HFFc6 (cell line): ENCODE measurements around the gene MAK. TPM values are rescaled to one million over a fixed set of nuclear protein-coding genes. Genes with fewer than 3 reads are reported as not detected.
"Not testable (repeated sequence)": the region's sequence is repeated elsewhere in the genome, so short reads cannot be mapped to it uniquely, and the experiment has no call there.

Source experiments
- DNase-seq: peaks from one replicate; pipeline ENCODE4 v3.0.0-alpha.2; 2018
- H3K27ac Mint-ChIP-seq: 2 replicates; pipeline ENCODE4 v1.8.0; 2020; ENCODE audit warnings: mild to moderate bottlenecking, mixed read lengths
- H3K27me3 Mint-ChIP-seq: 2 replicates; pipeline ENCODE4 v1.8.0; 2021; ENCODE audit warnings: mild to moderate bottlenecking, moderate library complexity, mixed read lengths; ENCODE audit not compliant: insufficient read depth
- H3K36me3 Mint-ChIP-seq: 2 replicates; pipeline ENCODE4 v1.8.0; 2021; ENCODE audit warnings: low read depth, mixed read lengths
- H3K4me1 Mint-ChIP-seq: 2 replicates; pipeline ENCODE4 v1.8.0; 2020; ENCODE audit warnings: low read depth, mixed read lengths
- H3K4me3 Mint-ChIP-seq: 2 replicates; pipeline ENCODE4 v1.8.0; 2020; ENCODE audit warnings: mild to moderate bottlenecking, moderate library complexity, mixed read lengths
- H3K9me3 Mint-ChIP-seq: 2 replicates; pipeline ENCODE4 v1.8.0; 2020; ENCODE audit warnings: mild to moderate bottlenecking, mixed read lengths
- CTCF ChIP-seq: fragments of 200-600 bp; sonication (generic); IDR thresholded peaks from 2 replicates; pipeline ENCODE4 v1.5.0; 2021; ENCODE audit warnings: antibody characterized with exemption, mild to moderate bottlenecking
- total RNA-seq, 6 experiments: library from RNA; stranded (reverse); fragmentation: NEBNext Ultra II Directional; extraction: Animal tissue kit (Norgen Biotek cat#: 25700); gene quantifications; 2 replicates in 1 of 6; 3 replicates in 5 of 6; pipeline ENCODE4 v1.2.3, GENCODE V29; 2021

MAK gene
- total RNA-seq, 6 experiments from 2014 or later, result not detected

- no peaks in the 10 kb centered on the region for H3K36me3 Mint-ChIP-seq
- no peak overlapping the region for H3K4me3 Mint-ChIP-seq
- H3K27ac Mint-ChIP-seq, result no peak overlapping the region
- H3K4me1 Mint-ChIP-seq, result no peaks in the 10 kb centered on the region
- no peak for TF ChIP-seq CTCF
- H3K27me3 Mint-ChIP-seq, result peaks cover 25% of the 10 kb centered on the region
- DNase-seq, result no peak
- no peaks in the 10 kb centered on the region; the same call in 1 of the 2 replicates for H3K9me3 Mint-ChIP-seq
These were observed 45.2 kb upstream of the MAK start for GRCh38 chr6:10883312-10884244.

- no peak for TF ChIP-seq CTCF
- H3K9me3 Mint-ChIP-seq, result no peaks in the 10 kb centered on the region
- no peak for DNase-seq
- H3K4me1 Mint-ChIP-seq, result no peaks in the 10 kb centered on the region
- no peak overlapping the region for H3K4me3 Mint-ChIP-seq
- no peak overlapping the region for H3K27ac Mint-ChIP-seq
- H3K27me3 Mint-ChIP-seq, result peaks cover 20% of the 10 kb centered on the region
- no peaks in the 10 kb centered on the region for H3K36me3 Mint-ChIP-seq
These were observed 44.4 kb upstream of the MAK start for GRCh38 chr6:10882657-10883171.

GRCh38 chr6:10882253-10882630 lies 43.9 kb upstream of the MAK start:
- DNase-seq, H3K36me3 Mint-ChIP-seq, H3K4me3 Mint-ChIP-seq, H3K27ac Mint-ChIP-seq, H3K4me1 Mint-ChIP-seq, H3K9me3 Mint-ChIP-seq: not testable (repeated sequence)
- H3K27me3 Mint-ChIP-seq, result peaks cover 20% of the 10 kb centered on the region

GRCh38 chr6:10880366-10880765 lies 42.0 kb upstream of the MAK start:
- Mint-ChIP-seq H3K27ac (no peak overlapping the region), H3K4me3 (no peak overlapping the region), H3K27me3 (peaks cover 11% of the 10 kb centered on the region), H3K9me3 (no peaks in the 10 kb centered on the region), H3K36me3 (no peaks in the 10 kb centered on the region), H3K4me1 (no peaks in the 10 kb centered on the region)
- no peak for DNase-seq
- TF ChIP-seq CTCF, result no peak

GRCh38 chr6:10877871-10878270 lies 39.5 kb upstream of the MAK start:
- TF ChIP-seq CTCF, result no peak
- peaks cover 3% of the 10 kb centered on the region for H3K27me3 Mint-ChIP-seq
- no peaks in the 10 kb centered on the region for H3K36me3 Mint-ChIP-seq

GRCh38 chr6:10877012-10877411 lies 38.7 kb upstream of the MAK start:
- Mint-ChIP-seq H3K36me3 (no peaks in the 10 kb centered on the region), H3K27me3 (peaks cover 1% of the 10 kb centered on the region; the same call in 1 of the 2 replicates)

More at GRCh38 chr6:10877871-10878270, 39.5 kb upstream of the MAK start:
- Mint-ChIP-seq H3K4me1 (no peaks in the 10 kb centered on the region), H3K27ac (no peak overlapping the region), H3K9me3 (no peaks in the 10 kb centered on the region), H3K4me3 (no peak overlapping the region)
- DNase-seq, result no peak

More at GRCh38 chr6:10877012-10877411, 38.7 kb upstream of the MAK start:
- Mint-ChIP-seq H3K27ac (no peak overlapping the region), H3K9me3 (no peaks in the 10 kb centered on the region), H3K4me1 (no peaks in the 10 kb centered on the region), H3K4me3 (no peak overlapping the region)
- no peak for DNase-seq
- TF ChIP-seq CTCF, result no peak
